Measurements from ENCODE around the gene OR10D3.

OR10D3 gene

GRCh38 chr11:124197999-124198398 lies 14.9 kb downstream of the OR10D3 start:
- DNase-seq (ENCODE audit: low spot score), result no peak

GRCh38 chr11:124198897-124199296 lies 15.8 kb downstream of the OR10D3 start:
- no peak for DNase-seq (ENCODE audit: low spot score)
- TF ChIP-seq CTCF (IDR thresholded peaks at IDR 0.05; ENCODE audit: extremely low read depth, missing control alignments), result no peak

More at GRCh38 chr11:124197999-124198398, 14.9 kb downstream of the OR10D3 start:
- TF ChIP-seq CTCF (IDR thresholded peaks at IDR 0.05; ENCODE audit: extremely low read depth, missing control alignments), result no peak

GRCh38 chr11:124199702-124200101 lies 16.6 kb downstream of the OR10D3 start:
- no peak for DNase-seq (ENCODE audit: low spot score)
- no peak for TF ChIP-seq CTCF (IDR thresholded peaks at IDR 0.05; ENCODE audit: extremely low read depth, missing control alignments)

- no peak for DNase-seq (ENCODE audit: low spot score)
- TF ChIP-seq CTCF (IDR thresholded peaks at IDR 0.05; ENCODE audit: extremely low read depth, missing control alignments), result no peak
These were observed 17.5 kb downstream of the OR10D3 start for GRCh38 chr11:124200671-124201070.

GRCh38 chr11:124202951-124203350 lies 19.8 kb downstream of the OR10D3 start:
- TF ChIP-seq CTCF (IDR thresholded peaks at IDR 0.05; ENCODE audit: extremely low read depth, missing control alignments), result no peak
- DNase-seq (ENCODE audit: low spot score), result no peak

GRCh38 chr11:124204008-124204407 lies 20.9 kb downstream of the OR10D3 start:
- no peak for TF ChIP-seq CTCF (IDR thresholded peaks at IDR 0.05; ENCODE audit: extremely low read depth, missing control alignments)
- no peak for DNase-seq (ENCODE audit: low spot score)

- DNase-seq (ENCODE audit: low spot score), result no peak
- no peak for TF ChIP-seq CTCF (IDR thresholded peaks at IDR 0.05; ENCODE audit: extremely low read depth, missing control alignments)
These were observed 24.1 kb downstream of the OR10D3 start for GRCh38 chr11:124207102-124207792.

Data from GM20000 (cell line).